Vagina (tissue), 2 donors: ENCODE results near the gene KMT2A. TPM values are rescaled to one million over a fixed set of nuclear protein-coding genes. Genes with fewer than 3 reads are reported as not detected.

ENCODE experiments used
- DNase-seq, 2 donors: peaks; one replicate each; pipeline ENCODE4 v3.0.0-alpha.2; 2017; ENCODE audit errors: extremely low spot score in 2 of 2
- H3K27ac ChIP-seq: fragments of 200-600 bp; sonication (generic); one replicate; pipeline ENCODE4 v1.5.1; 2019
- H3K27me3 ChIP-seq: fragments of 200-600 bp; sonication (generic); one replicate; pipeline ENCODE4 v1.5.1; 2019
- H3K36me3 ChIP-seq, 2 donors: fragments of 200-600 bp; sonication (generic); one replicate each; pipeline ENCODE4 v1.5.1; 2017 to 2019
- H3K4me1 ChIP-seq: fragments of 200-600 bp; sonication (generic); one replicate; pipeline ENCODE4 v1.5.1; 2019
- H3K4me3 ChIP-seq, 2 donors: fragments of 200-600 bp; sonication (generic); 1 replicate in 1 of 2; 2 replicates in 1 of 2; pipeline ENCODE4 v1.5.1; 2016 to 2019
- H3K9me3 ChIP-seq: fragments of 200-600 bp; sonication (generic); one replicate; pipeline ENCODE4 v1.5.1; 2019
- POLR2A ChIP-seq, 2 donors: fragments of 450-650 bp; IDR thresholded peaks; one replicate each; pipeline ENCODE4 v1.6.1; 2017; ENCODE audit warnings: antibody characterized with exemption in 2 of 2, mild to moderate bottlenecking in 2 of 2, moderate library complexity in 2 of 2
- POLR2AphosphoS5 ChIP-seq, 2 donors: sonication (generic); formaldehyde crosslinking; IDR thresholded peaks; one replicate each; pipeline ENCODE4 v1.9.0; 2017; ENCODE audit warnings: antibody characterized with exemption in 2 of 2, mild to moderate bottlenecking in 2 of 2, low read depth in 1 of 2; ENCODE audit not compliant: insufficient read depth in 1 of 2
- intact Hi-C: fragments of 100-400 bp; cut with DNase I; formaldehyde crosslinking; loops from one replicate; pipeline ENCODE4 v1.15.1; 2023
- total RNA-seq: library from RNA; depleted of rRNA; stranded (reverse); fragments of >200 nt; gene quantifications from one replicate; pipeline ENCODE4 v1.2.3, GENCODE V29; 2016
- TF ChIP-seq, protein P1 (sequence below), 3 experiments: fragments of 450-650 bp in 2 of 3; fragments of 200-600 bp in 1 of 3; sonication (generic) in 1 of 3; IDR thresholded peaks; one replicate each; pipeline ENCODE4 v1.5.1; 2017 to 2019; ENCODE audit warnings: antibody characterized with exemption in 3 of 3, mild to moderate bottlenecking in 2 of 3, moderate library complexity in 2 of 3

Gene KMT2A
- total RNA-seq, 1 donor from 2014 or later, result 72.7 TPM

DNA sequence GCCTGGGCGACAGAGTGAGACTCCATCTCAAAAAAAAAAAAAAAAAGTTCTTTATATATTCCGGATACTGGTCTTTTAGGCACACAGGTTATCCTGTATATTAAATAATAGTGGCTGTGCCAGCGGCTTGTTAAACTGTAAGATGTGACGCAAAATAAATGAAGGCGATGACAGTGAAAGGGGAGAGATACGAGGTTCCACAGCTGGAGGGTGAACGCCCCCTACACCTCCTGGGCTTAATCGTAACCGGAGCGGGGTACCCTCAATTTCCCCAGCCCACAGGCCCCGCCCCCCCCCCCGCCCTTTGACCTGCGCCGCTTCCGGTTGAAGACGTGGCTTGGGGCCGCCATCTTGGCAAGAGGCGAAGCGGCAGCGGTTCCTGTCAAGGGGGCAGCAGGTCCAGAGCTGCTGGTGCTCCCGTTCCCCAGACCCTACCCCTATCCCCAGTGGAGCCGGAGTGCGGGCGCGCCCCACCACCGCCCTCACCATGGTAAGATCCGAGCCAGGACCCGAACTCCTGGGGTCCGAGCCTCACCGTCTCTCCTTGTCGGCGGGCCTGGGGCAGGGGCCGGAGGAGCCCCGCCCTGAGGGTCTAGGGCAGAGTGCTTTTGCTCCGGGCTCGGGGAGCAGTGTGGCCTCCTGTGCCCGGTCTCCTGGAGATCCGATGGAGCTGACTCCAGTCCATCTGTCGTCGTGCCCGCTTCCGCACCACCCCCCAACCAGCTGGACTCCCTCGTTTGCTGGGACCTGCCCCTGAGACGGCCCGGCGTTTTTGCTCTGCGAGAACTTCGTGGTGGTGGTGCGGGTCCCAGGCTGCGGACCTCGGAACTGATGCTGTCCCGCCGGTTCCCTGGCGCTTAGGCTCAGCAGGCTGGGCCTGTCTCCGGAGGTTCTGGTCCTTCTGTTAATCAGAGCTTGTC is 136.0 kb downstream of the KMT2A start, which contains the start of gene ARCN1:
Gene ARCN1 (plus strand): TSS at position 349 of the 920 bp plus-strand sequence. CDS start 139 bp downstream, at position 488.
- DNase-seq, result peak in 1 of 2 donors; percentile 92
- peaks cover 50% of the 10 kb centered on the region for H3K4me1 ChIP-seq
- H3K27me3 ChIP-seq, result no peaks in the 10 kb centered on the region
- TF ChIP-seq, protein P1, sequence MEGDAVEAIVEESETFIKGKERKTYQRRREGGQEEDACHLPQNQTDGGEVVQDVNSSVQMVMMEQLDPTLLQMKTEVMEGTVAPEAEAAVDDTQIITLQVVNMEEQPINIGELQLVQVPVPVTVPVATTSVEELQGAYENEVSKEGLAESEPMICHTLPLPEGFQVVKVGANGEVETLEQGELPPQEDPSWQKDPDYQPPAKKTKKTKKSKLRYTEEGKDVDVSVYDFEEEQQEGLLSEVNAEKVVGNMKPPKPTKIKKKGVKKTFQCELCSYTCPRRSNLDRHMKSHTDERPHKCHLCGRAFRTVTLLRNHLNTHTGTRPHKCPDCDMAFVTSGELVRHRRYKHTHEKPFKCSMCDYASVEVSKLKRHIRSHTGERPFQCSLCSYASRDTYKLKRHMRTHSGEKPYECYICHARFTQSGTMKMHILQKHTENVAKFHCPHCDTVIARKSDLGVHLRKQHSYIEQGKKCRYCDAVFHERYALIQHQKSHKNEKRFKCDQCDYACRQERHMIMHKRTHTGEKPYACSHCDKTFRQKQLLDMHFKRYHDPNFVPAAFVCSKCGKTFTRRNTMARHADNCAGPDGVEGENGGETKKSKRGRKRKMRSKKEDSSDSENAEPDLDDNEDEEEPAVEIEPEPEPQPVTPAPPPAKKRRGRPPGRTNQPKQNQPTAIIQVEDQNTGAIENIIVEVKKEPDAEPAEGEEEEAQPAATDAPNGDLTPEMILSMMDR (IDR thresholded peaks at IDR 0.05), result no peak
- TF ChIP-seq POLR2A (IDR thresholded peaks at IDR 0.05) (peak in 1 of 2 donors; percentile 31), POLR2AphosphoS5 (IDR thresholded peaks at IDR 0.05; ENCODE audit: insufficient read depth in 1 of 2, low read depth in 1 of 2) (peak in 1 of 2 donors; percentile 91)
- no peaks in the 10 kb centered on the region for H3K36me3 ChIP-seq
- peak within 1 kb of the TSS; percentile 95 for H3K27ac ChIP-seq
- H3K9me3 ChIP-seq, result no peaks in the 10 kb centered on the region
- intact Hi-C loops, result no loop called here
- peak within 1 kb of the TSS; percentile 74 to 83 for H3K4me3 ChIP-seq

DNA sequence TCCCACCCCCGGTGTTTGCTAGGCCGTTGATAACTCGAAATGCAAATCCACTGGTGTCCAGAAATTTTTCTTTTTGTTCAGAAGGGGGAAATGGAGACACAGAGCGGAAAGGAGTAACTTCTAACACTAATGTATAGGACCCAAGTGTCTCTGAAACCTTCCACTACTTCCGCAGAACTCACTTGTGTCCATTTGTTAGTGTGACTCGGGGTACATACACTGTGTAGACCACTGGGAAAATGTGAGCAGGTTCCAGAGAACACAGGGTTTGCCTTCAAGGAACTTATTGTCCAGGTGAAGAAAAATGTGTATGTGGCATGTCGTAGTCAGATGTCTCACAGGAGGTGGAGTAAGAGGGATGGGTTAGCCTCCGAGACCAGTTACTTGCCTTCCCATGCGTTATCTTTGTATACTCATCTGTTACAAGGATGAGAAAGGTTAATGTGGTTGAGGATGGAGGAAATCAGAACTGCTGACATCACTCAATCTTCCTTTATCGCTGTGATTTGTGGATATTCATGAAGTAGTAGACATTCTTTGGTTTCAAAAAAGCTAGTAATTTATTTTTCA is 136.8 kb downstream of the KMT2A start:
- H3K27ac ChIP-seq, result peak overlapping the region; percentile 95
- H3K36me3 ChIP-seq, result no peaks in the 10 kb centered on the region
- no peak for TF ChIP-seq POLR2AphosphoS5 (IDR thresholded peaks at IDR 0.05; ENCODE audit: insufficient read depth in 1 of 2, low read depth in 1 of 2)
- no peak for TF ChIP-seq POLR2A (IDR thresholded peaks at IDR 0.05)
- TF ChIP-seq, protein P1 (IDR thresholded peaks at IDR 0.05), result no peak
- H3K9me3 ChIP-seq, result no peaks in the 10 kb centered on the region
- H3K27me3 ChIP-seq, result no peaks in the 10 kb centered on the region
- intact Hi-C loops, result no loop called here
- peak overlapping the region; percentile 74 to 83 for H3K4me3 ChIP-seq
- DNase-seq, result no peak
- peaks cover 55% of the 10 kb centered on the region for H3K4me1 ChIP-seq

DNA sequence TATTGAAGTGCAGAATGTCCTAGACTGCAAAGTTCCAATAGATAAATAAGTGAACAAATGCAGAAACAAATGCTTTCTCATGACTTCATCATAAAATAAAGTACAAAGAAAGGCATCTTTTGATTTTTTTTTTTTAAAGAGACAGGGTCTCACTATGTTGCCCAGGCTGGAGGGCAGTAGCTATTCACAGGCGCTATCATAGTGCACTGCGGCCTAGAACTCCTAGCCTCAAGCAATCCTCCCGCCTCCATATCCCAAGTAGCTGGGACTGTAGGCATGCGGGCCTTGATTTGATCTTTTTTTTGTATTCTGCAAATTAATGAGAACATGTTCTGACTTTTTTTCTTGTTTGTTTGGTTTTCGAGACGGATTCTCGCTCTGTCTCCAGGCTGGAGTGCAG is 138.3 kb downstream of the KMT2A start:
- intact Hi-C loops, result no loop called here
- Histone ChIP-seq H3K36me3 (no peaks in the 10 kb centered on the region), H3K27ac (no peak overlapping the region), H3K4me3 (peak overlapping the region in 1 of 2 donors; percentile 15), H3K27me3 (no peaks in the 10 kb centered on the region), H3K4me1 (peaks cover 61% of the 10 kb centered on the region), H3K9me3 (no peaks in the 10 kb centered on the region)
- TF ChIP-seq POLR2AphosphoS5 (IDR thresholded peaks at IDR 0.05; ENCODE audit: insufficient read depth in 1 of 2, low read depth in 1 of 2) (no peak), POLR2A (IDR thresholded peaks at IDR 0.05) (no peak)
- TF ChIP-seq, protein P1 (IDR thresholded peaks at IDR 0.05), result no peak
- no peak for DNase-seq

Other genes with a start within 250 kb of the KMT2A start
- 17.2 TPM for gene JAML, start 211.5 kb upstream of the KMT2A start, total RNA-seq
- 9.1 TPM for gene MPZL3, start 184.1 kb upstream of the KMT2A start, total RNA-seq
- gene MPZL2, start 172.2 kb upstream of the KMT2A start, total RNA-seq, result 165 TPM
- 6.9 TPM for gene CD3E, start 131.8 kb upstream of the KMT2A start, total RNA-seq
- gene CD3D, start 93.8 kb upstream of the KMT2A start, total RNA-seq, result 13.8 TPM
- 2.2 TPM for gene CD3G, start 92.1 kb upstream of the KMT2A start, total RNA-seq
- gene UBE4A, start 76.9 kb upstream of the KMT2A start, total RNA-seq, result 31.9 TPM
- gene ATP5MG, start 34.9 kb upstream of the KMT2A start, total RNA-seq, result 169 TPM
- not detected for gene TTC36, start 91.0 kb downstream of the KMT2A start, total RNA-seq
- gene TMEM25, start 94.7 kb downstream of the KMT2A start, total RNA-seq, result 21.4 TPM
- 30.0 TPM for gene IFT46, start 129.4 kb downstream of the KMT2A start, total RNA-seq
- 78.6 TPM for gene ARCN1, start 135.9 kb downstream of the KMT2A start, total RNA-seq
- 119 TPM for gene PHLDB1, start 171.1 kb downstream of the KMT2A start, total RNA-seq
- 0.25 TPM for gene TREH, start 243.2 kb downstream of the KMT2A start, total RNA-seq